K562 (cell line): ENCODE data around the gene SH3BGRL3. TPM values are rescaled to one million over a fixed set of nuclear protein-coding genes. Genes with fewer than 3 reads are reported as not detected.

Experiments used
- ATAC-seq: fragments of 200-7000 bp; cut with Tn5 transposase; 3 replicates; pipeline ENCODE4 v1.9.1; 2020; ENCODE audit warnings: moderate library complexity
- BruUV-seq: library from RNA; stranded (reverse); fragments of 400-500 nt; replicated peaks from 2 replicates; lab custom pipeline; 2021; lab: Mats Ljungman, UMichigan
- CTCF ChIA-PET: fragments of 300-600 bp; formaldehyde crosslinking; extraction: SDS; loops from one replicate; lab custom pipeline; 2021; ENCODE audit warnings: low intra/inter-chr PET ratio; lab: Yijun Ruan, JAX
- POLR2A ChIA-PET: fragments of 300-600, 350-650 bp; sonication (Branson Sonifier 250); formaldehyde crosslinking; extraction: SDS; loops from one replicate; lab custom pipeline; 2021; ENCODE audit warnings: antibody characterized with exemption, inconsistent platforms; lab: Yijun Ruan, JAX
- DNase-seq, 4 experiments: peaks; one replicate each; pipeline versions ENCODE4 v3.0.0 to v3.0.0-alpha.2; 2011 to 2018; ENCODE audit warnings: low spot score in 3 of 4, mixed read lengths in 3 of 4; ENCODE audit errors: extremely low read depth in 1 of 4
- FAIRE-seq: peaks from 2 replicates; lab custom pipeline; 2011; peaks lifted over from hg19 to GRCh38; lab: Jason Lieb, UNC
- H2AFZ ChIP-seq: 2 replicates; pipeline ENCODE4 v1.6.0; 2011; ENCODE audit warnings: low read depth, low read length, control low read depth, inconsistent platforms
- H3K27ac ChIP-seq: fragments of 200-600 bp; 3 replicates; pipeline ENCODE4 v1.8.0; 2011; ENCODE audit warnings: low read depth, mild to moderate bottlenecking, control low read depth, inconsistent platforms, low read length, moderate library complexity, mixed read lengths; ENCODE audit errors: extremely low read depth
- H3K27me3 ChIP-seq, 2 experiments: fragments of 300-600 bp in 1 of 2; 2 replicates in 1 of 2; 3 replicates in 1 of 2; pipeline versions ENCODE4 v1.6.0 to v1.8.0; 2011; ENCODE audit warnings: inconsistent platforms in 2 of 2, low read length in 2 of 2, mild to moderate bottlenecking in 1 of 2, mixed read lengths in 1 of 2, moderate library complexity in 1 of 2; ENCODE audit not compliant: control insufficient read depth in 2 of 2, insufficient read depth in 2 of 2
- H3K36me3 ChIP-seq: fragments of 300-600 bp; 3 replicates; pipeline ENCODE4 v1.8.0; 2011; ENCODE audit warnings: mild to moderate bottlenecking, low read length, inconsistent platforms; ENCODE audit not compliant: control insufficient read depth, insufficient read depth
- H3K4me1 ChIP-seq, 2 experiments: fragments of 200-600 bp in 1 of 2; replicated peaks in 1 of 2; 2 replicates in 1 of 2; 3 replicates in 1 of 2; pipeline versions ENCODE4 v1.5.1 to v1.8.0; 2011; ENCODE audit warnings: inconsistent platforms in 2 of 2, low read length in 2 of 2, mild to moderate bottlenecking in 1 of 2, mixed read lengths in 1 of 2, moderate library complexity in 1 of 2; ENCODE audit not compliant: control insufficient read depth in 2 of 2, insufficient read depth in 2 of 2
- H3K4me2 ChIP-seq: 2 replicates; pipeline ENCODE4 v1.6.1; 2011; ENCODE audit warnings: low read length, control low read depth, inconsistent platforms, mixed read lengths; ENCODE audit not compliant: insufficient read depth
- H3K4me3 ChIP-seq: fragments of 200-600 bp; sonication (generic), shearing (Covaris generic); 2 replicates; pipeline ENCODE4 v1.5.1; 2016; ENCODE audit warnings: control low read depth, inconsistent platforms
- H3K79me2 ChIP-seq: fragments of 200-600 bp; 3 replicates; pipeline ENCODE4 v1.8.0; 2011; ENCODE audit warnings: low read length, inconsistent platforms; ENCODE audit not compliant: control insufficient read depth, insufficient read depth
- H3K9ac ChIP-seq, 2 experiments: 2 replicates each; pipeline versions ENCODE4 v1.6.0 to v1.6.1; 2011; ENCODE audit warnings: low read depth in 2 of 2, low read length in 2 of 2, control low read depth in 1 of 2, inconsistent platforms in 1 of 2, mild to moderate bottlenecking in 1 of 2, mixed read lengths in 1 of 2; ENCODE audit not compliant: insufficient read depth in 1 of 2
- H3K9me1 ChIP-seq: one replicate; pipeline ENCODE4 v1.6.0; 2011; ENCODE audit warnings: inconsistent platforms, mild to moderate bottlenecking, low read length, moderate library complexity; ENCODE audit not compliant: control insufficient read depth, insufficient read depth
- H3K9me3 ChIP-seq: replicated peaks from 2 replicates; pipeline ENCODE4 v1.5.1; 2011; ENCODE audit warnings: low read depth, low read length, inconsistent platforms; ENCODE audit not compliant: control insufficient read depth, insufficient read depth
- H4K20me1 ChIP-seq: replicated peaks from 2 replicates; pipeline ENCODE4 v1.6.1; 2011; ENCODE audit warnings: low read length, inconsistent platforms, mixed read lengths; ENCODE audit not compliant: control insufficient read depth, insufficient read depth
- ARHGAP35 ChIP-seq: fragments of 450-650 bp; IDR thresholded peaks from 2 replicates; pipeline ENCODE4 v1.6.1; 2018; ENCODE audit not compliant: partially characterized antibody
- CSDE1 ChIP-seq, 2 experiments: fragments of 450-650 bp; IDR thresholded peaks; 2 replicates each; pipeline ENCODE4 v1.6.1; 2016; ENCODE audit warnings: mild to moderate bottlenecking in 1 of 2
- DDX20 ChIP-seq: fragments of 450-650 bp; IDR thresholded peaks from 2 replicates; pipeline ENCODE4 v1.6.1; 2016; ENCODE audit warnings: missing genetic modification characterization, low read depth, mild to moderate bottlenecking, missing compliant biosample characterization, moderate library complexity
- E2F5 ChIP-seq: sonication (generic); formaldehyde crosslinking; IDR thresholded peaks from 2 replicates; pipeline ENCODE4 v1.8.0; 2022; ENCODE audit warnings: mild to moderate bottlenecking, missing genetic modification reagents
- FOS ChIP-seq: IDR thresholded peaks from 3 replicates; pipeline ENCODE4 v1.6.1; 2011; ENCODE audit not compliant: insufficient read length; ENCODE audit errors: extremely low read depth
- FOXJ3 ChIP-seq: sonication (generic); formaldehyde crosslinking; IDR thresholded peaks from 2 replicates; pipeline ENCODE4 v1.4.0; 2020; ENCODE audit warnings: mild to moderate bottlenecking, missing genetic modification reagents
- PHF20 ChIP-seq: fragments of 450-650 bp; IDR thresholded peaks from 2 replicates; pipeline ENCODE4 v1.6.1; 2018; ENCODE audit not compliant: partially characterized antibody
- PTTG1 ChIP-seq: fragments of 450-650 bp; IDR thresholded peaks from 2 replicates; pipeline ENCODE4 v1.6.1; 2016; ENCODE audit warnings: low read depth, mild to moderate bottlenecking, missing genetic modification characterization, missing compliant biosample characterization
- SMAD3 ChIP-seq: fragments of 450-650 bp; formaldehyde crosslinking; conservative IDR thresholded peaks from 2 replicates; pipeline ENCODE4 v1.4.0; 2020; ENCODE audit warnings: mild to moderate bottlenecking
- TBP ChIP-seq: optimal IDR thresholded peaks from 2 replicates; pipeline ENCODE3; 2011; ENCODE audit warnings: low read depth, low read length, improper control_type of control experiment
- ZNF584 ChIP-seq: fragments of 200-800 bp; sonication (Bioruptor generic); IDR thresholded peaks from 2 replicates; pipeline ENCODE4 v1.6.1; 2016; ENCODE audit warnings: low read depth, mild to moderate bottlenecking, missing genetic modification characterization, missing compliant biosample characterization
- WGBS: fragments of 100-300 bp; shearing (Covaris generic); methylation state at CpG from one replicate; pipeline ENCODE4 v1.1.6; 2016; ENCODE audit warnings: low coverage, mixed read lengths; ENCODE audit not compliant: insufficient coverage; ENCODE audit errors: missing lambda C conversion rate; 5-methylcytosine and 5-hydroxymethylcytosine counted together
- in situ Hi-C: fragments of 300-500 bp; cut with MboI; formaldehyde crosslinking; loops from 4 replicates; pipeline ENCODE4 v1.15.0; 2018; ENCODE audit warnings: inconsistent platforms, mixed read lengths
- intact Hi-C: fragments of 100-400 bp; cut with micrococcal nuclease; formaldehyde crosslinking; loops from 2 replicates; pipeline ENCODE4 v1.14.2; 2022
- polyA plus RNA-seq, 8 experiments: library from polyadenylated mRNA; depleted of rRNA in 4 of 8; stranded (reverse) in 5 of 8; unstranded in 3 of 8; fragments of >200 nt; fragmentation: Nextera tagmentation in 2 of 8; fragmentation: Illumina TruSeq in 1 of 8; extraction: Ambion mirVana in 2 of 8; extraction: Trizol in 1 of 8; gene quantifications; 2 replicates each; pipeline versions ENCODE4 v1.2.1 to v1.2.3, GENCODE V29; 2011 to 2014; ENCODE audit warnings: inconsistent platforms in 1 of 8, missing spikeins in 1 of 8
- total RNA-seq, 7 experiments: library from RNA; depleted of rRNA in 6 of 7; stranded (reverse); fragments of >200 nt in 6 of 7; fragmentation: Illumina TruSeq in 2 of 7; extraction: Trizol in 2 of 7; gene quantifications; 2 replicates each; pipeline versions ENCODE4 v1.2.1 to v1.2.3, GENCODE V29; 2011 to 2021; ENCODE audit warnings: low replicate concordance in 1 of 7
- TF ChIP-seq, protein P1 (sequence below), 2 experiments: fragments of 450-650 bp; IDR thresholded peaks; 2 replicates each; pipeline ENCODE4 v1.6.1; 2016; ENCODE audit warnings: mild to moderate bottlenecking in 2 of 2, borderline replicate concordance in 1 of 2, low read depth in 1 of 2, moderate library complexity in 1 of 2

The SH3BGRL3 gene
- total and polyA plus RNA-seq, 9 of the 15 experiments (the other 6 are each of a cell fraction or from before 2014, with no cell fraction given): 30.3 to 140 (median 54.2) TPM

DNA sequence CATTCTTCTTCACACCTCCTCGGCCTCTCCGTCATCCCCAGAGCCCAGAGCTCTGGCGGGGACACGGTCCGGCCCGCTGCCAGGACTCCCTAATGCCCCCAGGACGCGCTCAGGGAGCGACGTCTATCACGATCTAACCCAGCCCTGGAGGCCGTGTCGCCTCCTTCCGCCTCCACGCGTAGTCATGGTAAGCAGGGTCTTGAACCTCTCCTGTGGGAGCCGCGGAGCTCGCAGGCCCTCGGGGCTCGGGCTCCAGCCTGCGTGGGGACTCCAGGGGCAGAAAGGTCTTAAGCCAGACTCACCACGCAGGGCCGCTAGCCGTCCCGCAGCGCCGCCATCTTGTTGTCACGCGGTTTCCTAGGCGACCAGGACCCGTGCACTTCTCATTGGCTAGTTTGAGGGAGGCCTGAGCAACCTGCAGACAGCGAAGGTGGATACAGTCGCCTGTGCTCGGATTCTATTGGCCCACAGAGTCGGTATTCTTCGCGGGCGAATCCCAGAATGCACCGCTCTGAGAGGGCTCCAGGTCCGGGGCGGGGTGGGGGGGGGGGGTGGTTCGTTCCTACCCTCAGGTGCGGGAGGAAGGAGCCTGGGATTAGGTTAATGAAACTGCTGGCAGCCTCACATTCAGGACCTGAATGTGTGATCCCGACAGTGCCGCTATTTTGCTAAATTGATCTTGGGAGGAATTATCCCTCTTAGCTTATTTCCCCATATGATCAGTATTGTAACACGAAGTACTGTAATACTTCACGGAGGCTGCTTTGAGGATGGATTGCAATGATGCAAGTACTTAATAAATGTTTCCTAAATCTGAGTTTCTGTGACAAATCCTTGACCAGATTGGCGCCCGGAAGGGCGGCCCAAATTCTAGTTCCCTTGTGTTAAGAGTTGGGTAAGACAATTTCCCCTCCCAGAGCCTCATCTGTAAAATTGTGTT is 26.7 kb downstream of the SH3BGRL3 start, which contains the start of gene UBXN11:
Gene UBXN11 (minus strand): TSS at position 347 of the 940 bp plus-strand sequence. CDS start 3,753 bp downstream, outside the sequence.
- peak; percentile 99 to 100 (median 99) for DNase-seq
- intact Hi-C loops (no loop called here), in situ Hi-C loops (no loop called here)
- H3K9me3 ChIP-seq: no peaks in the 10 kb centered on the region
- ChIA-PET POLR2A (interaction anchor here (0.5 to 2.5 kb wide), 6 partner anchors 12 to 105 kb away, joined by 3 to 13 read pairs (median 3); partner anchors contain the start of gene CD52), CTCF (no interaction called here)
- peak within 1 kb of the TSS; percentile 77 for H3K4me3 ChIP-seq
- no peaks in the 10 kb centered on the region; the same call in 2 of the 3 replicates for H3K36me3 ChIP-seq
- peak within 1 kb of the TSS; percentile 91 for H2AFZ ChIP-seq
- TSS peak; percentile 90 for BruUV-seq
- peak; percentile 99 for FAIRE-seq
- peak within 1 kb of the TSS; percentile 77 for H3K27ac ChIP-seq
- H3K4me2 ChIP-seq: peak within 1 kb of the TSS; percentile 89
- H3K9ac ChIP-seq: peak within 1 kb of the TSS; percentile 76 to 99
- H4K20me1 ChIP-seq: no peaks in the 10 kb centered on the region
- H3K79me2 ChIP-seq: peaks cover 13% of the 10 kb centered on the region; the same call in 2 of the 3 replicates
- ATAC-seq: peak; percentile 99
- no peaks in the 10 kb centered on the region for H3K9me1 ChIP-seq
- no peaks in the 10 kb centered on the region for H3K27me3 ChIP-seq
- peaks cover 28 to 30% of the 10 kb centered on the region in 2 experiments for H3K4me1 ChIP-seq
- WGBS: 1% methylated on average over 49 of the region's 51 CpGs
- no peak for TF ChIP-seq PTTG1 (tag)
- no peak; the same call in 1 of the 2 replicates for TF ChIP-seq E2F5 (CRISPR knock-in tag)
- peak; percentile 82 for TF ChIP-seq FOS
- TF ChIP-seq, protein P1, sequence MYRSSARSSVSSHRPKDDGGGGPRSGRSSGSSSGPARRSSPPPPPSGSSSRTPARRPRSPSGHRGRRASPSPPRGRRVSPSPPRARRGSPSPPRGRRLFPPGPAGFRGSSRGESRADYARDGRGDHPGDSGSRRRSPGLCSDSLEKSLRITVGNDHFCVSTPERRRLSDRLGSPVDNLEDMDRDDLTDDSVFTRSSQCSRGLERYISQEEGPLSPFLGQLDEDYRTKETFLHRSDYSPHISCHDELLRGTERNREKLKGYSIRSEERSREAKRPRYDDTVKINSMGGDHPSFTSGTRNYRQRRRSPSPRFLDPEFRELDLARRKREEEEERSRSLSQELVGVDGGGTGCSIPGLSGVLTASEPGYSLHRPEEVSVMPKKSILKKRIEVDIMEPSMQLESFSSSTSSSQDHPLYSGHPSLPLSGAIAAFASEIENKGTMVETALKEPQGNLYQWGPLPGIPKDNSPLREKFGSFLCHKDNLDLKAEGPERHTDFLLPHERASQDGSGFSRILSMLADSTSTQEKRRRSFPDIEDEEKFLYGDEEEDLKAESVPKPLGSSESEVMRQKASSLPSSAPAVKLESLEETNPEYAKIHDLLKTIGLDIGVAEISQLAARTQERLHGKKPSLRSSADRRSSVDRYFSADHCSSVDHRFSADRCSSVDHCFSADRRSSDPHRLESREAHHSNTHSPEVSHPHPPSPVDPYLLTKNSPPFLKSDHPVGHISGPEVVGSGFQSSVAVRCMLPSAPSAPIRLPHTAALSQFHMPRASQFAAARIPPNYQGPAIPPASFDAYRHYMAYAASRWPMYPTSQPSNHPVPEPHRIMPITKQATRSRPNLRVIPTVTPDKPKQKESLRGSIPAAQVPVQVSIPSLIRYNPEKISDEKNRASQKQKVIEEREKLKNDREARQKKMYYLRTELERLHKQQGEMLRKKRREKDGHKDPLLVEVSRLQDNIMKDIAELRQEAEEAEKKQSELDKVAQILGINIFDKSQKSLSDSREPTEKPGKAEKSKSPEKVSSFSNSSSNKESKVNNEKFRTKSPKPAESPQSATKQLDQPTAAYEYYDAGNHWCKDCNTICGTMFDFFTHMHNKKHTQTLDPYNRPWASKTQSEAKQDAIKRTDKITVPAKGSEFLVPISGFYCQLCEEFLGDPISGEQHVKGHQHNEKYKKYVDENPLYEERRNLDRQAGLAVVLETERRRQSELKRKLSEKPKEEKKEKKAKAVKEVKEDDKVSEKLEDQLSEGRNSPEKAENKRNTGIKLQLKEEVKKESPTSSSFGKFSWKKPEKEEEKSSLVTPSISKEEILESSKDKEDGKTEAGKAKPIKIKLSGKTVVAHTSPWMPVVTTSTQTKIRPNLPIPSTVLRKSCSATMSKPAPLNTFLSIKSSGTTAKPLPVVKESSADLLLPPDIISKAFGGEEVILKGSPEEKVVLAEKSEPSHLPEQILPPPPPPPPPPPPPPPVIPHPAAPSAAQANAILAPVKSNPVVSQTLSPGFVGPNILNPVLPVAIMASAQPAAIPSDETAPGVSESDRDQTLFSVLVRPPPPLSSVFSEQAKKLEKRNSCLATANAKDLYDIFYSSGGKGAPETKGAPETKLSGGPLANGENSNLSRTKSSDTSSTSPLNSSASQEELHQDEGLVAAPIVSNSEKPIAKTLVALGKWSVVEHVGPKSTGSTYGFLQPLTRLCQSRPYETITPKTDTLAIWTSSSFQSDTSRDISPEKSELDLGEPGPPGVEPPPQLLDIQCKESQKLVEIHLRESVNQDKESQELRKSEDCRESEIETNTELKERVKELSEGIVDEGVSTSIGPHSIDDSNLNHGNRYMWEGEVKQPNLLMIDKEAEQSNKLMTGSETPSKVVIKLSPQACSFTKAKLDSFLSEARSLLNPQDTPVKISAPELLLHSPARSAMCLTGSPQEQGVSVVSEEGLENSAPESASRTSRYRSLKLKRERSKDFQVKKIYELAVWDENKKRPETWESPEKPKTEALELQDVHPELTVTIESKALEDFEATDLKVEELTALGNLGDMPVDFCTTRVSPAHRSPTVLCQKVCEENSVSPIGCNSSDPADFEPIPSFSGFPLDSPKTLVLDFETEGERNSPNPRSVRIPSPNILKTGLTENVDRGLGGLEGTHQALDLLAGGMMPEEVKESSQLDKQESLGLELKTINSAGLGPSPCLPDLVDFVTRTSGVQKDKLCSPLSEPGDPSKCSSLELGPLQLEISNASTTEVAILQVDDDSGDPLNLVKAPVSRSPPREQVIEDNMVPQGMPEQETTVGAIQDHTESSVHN (IDR thresholded peaks at IDR 0.05; ENCODE audit: borderline replicate concordance in 1 of 2, low read depth in 1 of 2): no peak
- TF ChIP-seq PHF20: peak; percentile 80
- peak; percentile 64 for TF ChIP-seq TBP
- no peak for TF ChIP-seq ZNF584 (CRISPR knock-in tag)
- TF ChIP-seq SMAD3 (CRISPR knock-in tag): no peak
- TF ChIP-seq DDX20 (tag): no peak
- TF ChIP-seq FOXJ3 (CRISPR knock-in tag): peak; percentile 83
- TF ChIP-seq CSDE1 (IDR thresholded peaks at IDR 0.05): peak in 1 of 2 experiments; percentile 86; a peak in 2 of 4 replicates
- no peak for TF ChIP-seq ARHGAP35
